Sigmoid colon (tissue), 4 donors: ENCODE data around the gene SOX15.

Source experiments
- CTCF ChIP-seq, 4 experiments: fragments of 450-650 bp in 3 of 4; fragments of 200-600 bp in 1 of 4; IDR thresholded peaks; one replicate each; pipeline ENCODE4 v1.5.1; 2016 to 2019; ENCODE audit warnings: antibody characterized with exemption in 4 of 4, mild to moderate bottlenecking in 3 of 4, moderate library complexity in 2 of 4
- EP300 ChIP-seq, 4 donors: sonication (generic); formaldehyde crosslinking; IDR thresholded peaks; one replicate each; pipeline ENCODE4 v1.6.1; 2017; ENCODE audit warnings: antibody characterized with exemption in 4 of 4
- POLR2A ChIP-seq, 2 donors: fragments of 450-650 bp; IDR thresholded peaks; one replicate each; pipeline ENCODE4 v1.6.1; 2016; ENCODE audit warnings: antibody characterized with exemption in 2 of 2, mild to moderate bottlenecking in 2 of 2, moderate library complexity in 2 of 2
- POLR2AphosphoS5 ChIP-seq, 4 donors: sonication (generic); formaldehyde crosslinking; IDR thresholded peaks; one replicate each; pipeline ENCODE4 v1.6.1; 2017; ENCODE audit warnings: antibody characterized with exemption in 4 of 4

GRCh38 chr17:7552621-7553051 lies 37.3 kb downstream of the SOX15 start:
- TF ChIP-seq CTCF (IDR thresholded peaks at IDR 0.05): no peak
- TF ChIP-seq POLR2AphosphoS5 (IDR thresholded peaks at IDR 0.05): peak in 1 of 4 donors; percentile 22
- no peak for TF ChIP-seq POLR2A (IDR thresholded peaks at IDR 0.05)
- no peak for TF ChIP-seq EP300 (IDR thresholded peaks at IDR 0.05)
